ENCODE data around the gene RNF169.

Gene RNF169

GRCh38 chr11:74784726-74785125 lies 36.1 kb downstream of the RNF169 start:
- no peak overlapping the region for H3K4me3 ChIP-seq (replicated peaks in 1 of 2; ENCODE audit: low read depth in 2 of 2, low read length in 2 of 2)
- DNase-seq (ENCODE audit: low read depth in 2 of 2): no peak
- no peak for TF ChIP-seq CTCF (IDR thresholded peaks at IDR 0.05; ENCODE audit: low read depth, low read length)

GRCh38 chr11:74786574-74786973 lies 37.9 kb downstream of the RNF169 start:
- no peak for DNase-seq (ENCODE audit: low read depth in 2 of 2)
- no peak overlapping the region for H3K4me3 ChIP-seq (replicated peaks in 1 of 2; ENCODE audit: low read depth in 2 of 2, low read length in 2 of 2)
- TF ChIP-seq CTCF (IDR thresholded peaks at IDR 0.05; ENCODE audit: low read depth, low read length): no peak

GRCh38 chr11:74791333-74792100 lies 42.9 kb downstream of the RNF169 start:
- no peak overlapping the region for H3K4me3 ChIP-seq (replicated peaks in 1 of 2; ENCODE audit: low read depth in 2 of 2, low read length in 2 of 2)
- DNase-seq (ENCODE audit: low read depth in 2 of 2): no peak
- TF ChIP-seq CTCF (IDR thresholded peaks at IDR 0.05; ENCODE audit: low read depth, low read length): no peak

- DNase-seq (ENCODE audit: low read depth in 2 of 2): peak in 1 of 2 donors; percentile 25
- no peak for TF ChIP-seq CTCF (IDR thresholded peaks at IDR 0.05; ENCODE audit: low read depth, low read length)
- H3K4me3 ChIP-seq (replicated peaks in 1 of 2; ENCODE audit: low read depth in 2 of 2, low read length in 2 of 2): no peak overlapping the region
These were observed 57.6 kb downstream of the RNF169 start for GRCh38 chr11:74806267-74806666.

GRCh38 chr11:74809801-74810200 lies 61.2 kb downstream of the RNF169 start:
- H3K4me3 ChIP-seq (replicated peaks in 1 of 2; ENCODE audit: low read depth in 2 of 2, low read length in 2 of 2): no peak overlapping the region
- DNase-seq (ENCODE audit: low read depth in 2 of 2): no peak
- no peak for TF ChIP-seq CTCF (IDR thresholded peaks at IDR 0.05; ENCODE audit: low read depth, low read length)

- H3K4me3 ChIP-seq (replicated peaks in 1 of 2; ENCODE audit: low read depth in 2 of 2, low read length in 2 of 2): no peak overlapping the region
- DNase-seq (ENCODE audit: low read depth in 2 of 2): peak in 1 of 2 donors; percentile 33
- TF ChIP-seq CTCF (IDR thresholded peaks at IDR 0.05; ENCODE audit: low read depth, low read length): no peak
These were observed 67.3 kb downstream of the RNF169 start for GRCh38 chr11:74815966-74816365.

GRCh38 chr11:74816664-74817063 lies 68.0 kb downstream of the RNF169 start:
- TF ChIP-seq CTCF (IDR thresholded peaks at IDR 0.05; ENCODE audit: low read depth, low read length): no peak
- no peak overlapping the region for H3K4me3 ChIP-seq (replicated peaks in 1 of 2; ENCODE audit: low read depth in 2 of 2, low read length in 2 of 2)

More at GRCh38 chr11:74816664-74817063, 68.0 kb downstream of the RNF169 start:
- no peak for DNase-seq (ENCODE audit: low read depth in 2 of 2)

Measured in cardiac fibroblast (primary cell).